ENCODE results near the gene IFITM2.

The IFITM2 gene

DNA sequence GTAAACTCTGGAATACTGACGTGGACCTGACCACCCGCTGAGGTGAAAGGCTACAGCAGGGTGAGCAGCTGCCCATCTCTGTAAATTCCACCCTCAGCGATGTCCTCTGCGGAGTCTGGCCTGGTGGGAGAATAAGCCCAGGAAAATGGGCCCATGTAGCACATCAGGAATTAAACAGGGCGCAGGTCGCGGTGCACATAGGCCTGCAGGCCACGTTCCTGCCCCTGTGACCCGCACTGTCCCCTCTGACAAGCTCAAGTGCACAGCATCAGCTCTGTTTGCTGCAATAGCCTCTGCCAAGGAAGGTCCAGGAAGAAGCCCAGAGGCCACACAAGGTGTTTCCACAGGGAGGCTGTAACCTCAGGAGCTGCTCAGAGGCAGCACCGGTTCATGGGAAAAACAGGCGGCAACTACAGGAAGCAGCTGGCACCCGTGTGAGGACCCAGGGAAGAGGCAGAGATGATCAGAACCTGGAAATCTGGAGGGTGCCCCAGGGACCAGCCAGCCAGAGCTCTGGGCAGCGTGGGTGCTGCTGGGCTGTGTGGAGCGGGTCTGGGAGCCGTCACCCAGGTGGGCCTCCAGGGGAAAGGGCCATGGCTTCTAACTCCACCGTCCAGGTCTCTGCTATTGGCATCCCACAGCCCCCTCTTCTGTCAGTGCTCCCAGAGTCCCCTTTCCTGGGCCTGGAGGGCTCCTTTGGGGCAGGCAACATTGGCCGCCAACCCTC lies 808 bp upstream of the IFITM2 start:
- TF ChIP-seq YY1 (IDR thresholded peaks at IDR 0.05; ENCODE audit: low read depth) (no peak), CEBPB (IDR thresholded peaks at IDR 0.05) (no peak), ZBTB7A (IDR thresholded peaks at IDR 0.05; ENCODE audit: low read depth) (no peak), FOXM1 (IDR thresholded peaks at IDR 0.05; ENCODE audit: borderline replicate concordance, low read depth) (no peak), TCF12 (IDR thresholded peaks at IDR 0.05; ENCODE audit: low read depth) (no peak), TAF1 (IDR thresholded peaks at IDR 0.05; ENCODE audit: low read depth) (no peak), CREB1 (IDR thresholded peaks at IDR 0.05; ENCODE audit: low read depth) (no peak), EGR1 (IDR thresholded peaks at IDR 0.05) (no peak), USF1 (IDR thresholded peaks at IDR 0.05) (no peak), NFIC (IDR thresholded peaks at IDR 0.05) (no peak), EP300 (IDR thresholded peaks at IDR 0.05; ENCODE audit: borderline replicate concordance) (no peak), RAD21 (IDR thresholded peaks at IDR 0.05; ENCODE audit: low read depth) (no peak)
- TF ChIP-seq, protein P1, sequence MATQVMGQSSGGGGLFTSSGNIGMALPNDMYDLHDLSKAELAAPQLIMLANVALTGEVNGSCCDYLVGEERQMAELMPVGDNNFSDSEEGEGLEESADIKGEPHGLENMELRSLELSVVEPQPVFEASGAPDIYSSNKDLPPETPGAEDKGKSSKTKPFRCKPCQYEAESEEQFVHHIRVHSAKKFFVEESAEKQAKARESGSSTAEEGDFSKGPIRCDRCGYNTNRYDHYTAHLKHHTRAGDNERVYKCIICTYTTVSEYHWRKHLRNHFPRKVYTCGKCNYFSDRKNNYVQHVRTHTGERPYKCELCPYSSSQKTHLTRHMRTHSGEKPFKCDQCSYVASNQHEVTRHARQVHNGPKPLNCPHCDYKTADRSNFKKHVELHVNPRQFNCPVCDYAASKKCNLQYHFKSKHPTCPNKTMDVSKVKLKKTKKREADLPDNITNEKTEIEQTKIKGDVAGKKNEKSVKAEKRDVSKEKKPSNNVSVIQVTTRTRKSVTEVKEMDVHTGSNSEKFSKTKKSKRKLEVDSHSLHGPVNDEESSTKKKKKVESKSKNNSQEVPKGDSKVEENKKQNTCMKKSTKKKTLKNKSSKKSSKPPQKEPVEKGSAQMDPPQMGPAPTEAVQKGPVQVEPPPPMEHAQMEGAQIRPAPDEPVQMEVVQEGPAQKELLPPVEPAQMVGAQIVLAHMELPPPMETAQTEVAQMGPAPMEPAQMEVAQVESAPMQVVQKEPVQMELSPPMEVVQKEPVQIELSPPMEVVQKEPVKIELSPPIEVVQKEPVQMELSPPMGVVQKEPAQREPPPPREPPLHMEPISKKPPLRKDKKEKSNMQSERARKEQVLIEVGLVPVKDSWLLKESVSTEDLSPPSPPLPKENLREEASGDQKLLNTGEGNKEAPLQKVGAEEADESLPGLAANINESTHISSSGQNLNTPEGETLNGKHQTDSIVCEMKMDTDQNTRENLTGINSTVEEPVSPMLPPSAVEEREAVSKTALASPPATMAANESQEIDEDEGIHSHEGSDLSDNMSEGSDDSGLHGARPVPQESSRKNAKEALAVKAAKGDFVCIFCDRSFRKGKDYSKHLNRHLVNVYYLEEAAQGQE (IDR thresholded peaks at IDR 0.05; ENCODE audit: low read depth): no peak

DNA sequence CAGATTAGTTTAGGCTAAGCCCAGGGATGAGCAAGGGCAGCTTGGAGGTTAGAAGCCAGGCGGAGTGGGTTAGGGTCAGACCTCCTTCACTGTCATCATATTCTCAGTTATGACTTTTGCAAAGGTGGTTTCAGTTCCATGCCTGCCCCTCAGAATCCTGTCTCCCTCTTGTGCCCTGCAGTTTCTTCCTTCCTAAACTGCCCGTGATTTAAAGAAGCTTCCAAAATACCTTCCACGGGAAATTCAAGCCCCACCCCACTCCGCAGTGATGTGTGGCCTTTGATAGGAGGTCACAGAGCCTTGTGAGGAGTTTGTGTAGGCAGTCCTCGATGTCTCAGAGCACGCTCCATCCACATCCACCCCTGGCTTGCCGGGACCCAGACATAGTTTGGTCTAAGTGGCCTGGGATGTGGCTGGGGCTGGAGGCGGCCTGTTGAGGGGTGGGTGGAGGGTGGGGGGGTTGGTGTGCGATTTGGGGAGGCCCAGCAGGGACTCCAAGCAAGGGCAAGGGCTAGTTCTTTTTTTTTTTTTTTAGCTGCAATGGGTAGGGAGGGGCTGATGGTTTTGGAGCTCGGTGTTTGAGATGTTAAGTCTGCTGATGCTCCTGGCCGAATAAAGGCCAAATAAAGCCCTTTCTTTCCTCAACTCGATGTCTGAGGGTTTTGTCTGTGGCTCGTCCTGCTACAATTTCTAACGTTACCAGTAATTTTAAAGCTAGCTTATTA lies 4.6 kb downstream of the IFITM2 start:
- TF ChIP-seq, protein P2, sequence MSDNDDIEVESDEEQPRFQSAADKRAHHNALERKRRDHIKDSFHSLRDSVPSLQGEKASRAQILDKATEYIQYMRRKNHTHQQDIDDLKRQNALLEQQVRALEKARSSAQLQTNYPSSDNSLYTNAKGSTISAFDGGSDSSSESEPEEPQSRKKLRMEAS (IDR thresholded peaks at IDR 0.05): no peak
- no peak for TF ChIP-seq FOXM1 (IDR thresholded peaks at IDR 0.05; ENCODE audit: borderline replicate concordance, low read depth)

GRCh38 chr11:313304-313786 lies 5.7 kb downstream of the IFITM2 start:
- TF ChIP-seq YY1 (IDR thresholded peaks at IDR 0.05; ENCODE audit: low read depth) (no peak), TCF12 (IDR thresholded peaks at IDR 0.05; ENCODE audit: low read depth) (0 out of 2 replicates have a peak, but pooled peaks have one; percentile 24)

DNA sequence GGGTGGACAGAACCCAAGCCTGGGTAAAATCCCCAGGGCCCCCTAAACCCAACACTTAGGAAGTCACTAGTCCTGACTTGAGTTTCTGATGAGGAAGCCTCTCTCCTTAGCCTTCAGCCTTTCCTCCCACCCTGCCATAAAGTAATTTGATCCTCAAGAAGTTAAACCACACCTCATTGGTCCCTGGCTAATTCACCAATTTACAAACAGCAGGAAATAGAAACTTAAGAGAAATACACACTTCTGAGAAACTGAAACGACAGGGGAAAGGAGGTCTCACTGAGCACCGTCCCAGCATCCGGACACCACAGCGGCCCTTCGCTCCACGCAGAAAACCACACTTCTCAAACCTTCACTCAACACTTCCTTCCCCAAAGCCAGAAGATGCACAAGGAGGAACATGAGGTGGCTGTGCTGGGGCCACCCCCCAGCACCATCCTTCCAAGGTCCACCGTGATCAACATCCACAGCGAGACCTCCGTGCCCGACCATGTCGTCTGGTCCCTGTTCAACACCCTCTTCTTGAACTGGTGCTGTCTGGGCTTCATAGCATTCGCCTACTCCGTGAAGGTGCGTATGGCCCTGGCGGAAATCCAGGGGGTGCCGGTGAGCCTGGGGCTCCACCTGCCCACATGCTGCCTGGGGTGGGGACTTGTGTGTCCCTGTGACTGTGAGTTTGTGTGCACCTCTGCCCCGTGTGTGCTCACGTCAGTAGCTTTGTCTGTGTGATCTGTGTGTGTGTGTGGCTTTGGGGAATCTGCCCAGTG lies 6.4 kb downstream of the IFITM2 start, which contains the start of gene IFITM1:
TSS of gene IFITM1 (plus strand) at position 254 of the 767 bp plus-strand sequence. CDS start at position 385, 131 bp downstream.
- TF ChIP-seq TCF12 (IDR thresholded peaks at IDR 0.05; ENCODE audit: low read depth) (0 out of 2 replicates have a peak, but pooled peaks have one; percentile 20), RAD21 (IDR thresholded peaks at IDR 0.05; ENCODE audit: low read depth) (no peak)

DNA sequence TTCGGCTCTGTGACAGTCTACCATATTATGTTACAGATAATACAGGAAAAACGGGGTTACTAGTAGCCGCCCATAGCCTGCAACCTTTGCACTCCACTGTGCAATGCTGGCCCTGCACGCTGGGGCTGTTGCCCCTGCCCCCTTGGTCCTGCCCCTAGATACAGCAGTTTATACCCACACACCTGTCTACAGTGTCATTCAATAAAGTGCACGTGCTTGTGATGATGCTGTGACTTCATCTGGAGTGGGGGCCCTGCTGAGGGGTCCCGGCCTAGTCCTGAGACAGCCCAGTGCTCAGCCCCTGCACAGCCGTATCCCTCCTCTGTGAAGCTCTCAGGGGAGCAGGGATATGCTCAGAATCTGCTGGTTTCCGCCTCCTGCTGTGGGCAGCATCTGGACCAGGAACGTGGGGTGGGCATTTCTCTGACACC lies 7.5 kb downstream of the IFITM2 start:
- TF ChIP-seq ZBTB7A (IDR thresholded peaks at IDR 0.05; ENCODE audit: low read depth) (no peak), RAD21 (IDR thresholded peaks at IDR 0.05; ENCODE audit: low read depth) (no peak), EGR1 (IDR thresholded peaks at IDR 0.05) (no peak), EP300 (IDR thresholded peaks at IDR 0.05; ENCODE audit: borderline replicate concordance) (no peak), YY1 (IDR thresholded peaks at IDR 0.05; ENCODE audit: low read depth) (no peak), CEBPB (IDR thresholded peaks at IDR 0.05) (no peak), FOXM1 (IDR thresholded peaks at IDR 0.05; ENCODE audit: borderline replicate concordance, low read depth) (no peak), NFIC (IDR thresholded peaks at IDR 0.05) (no peak), CREB1 (IDR thresholded peaks at IDR 0.05; ENCODE audit: low read depth) (no peak), TAF1 (IDR thresholded peaks at IDR 0.05; ENCODE audit: low read depth) (no peak), TEAD4 (IDR thresholded peaks at IDR 0.05) (no peak), TCF12 (IDR thresholded peaks at IDR 0.05; ENCODE audit: low read depth) (no peak), USF1 (IDR thresholded peaks at IDR 0.05) (no peak)
- TF ChIP-seq, protein P2 (IDR thresholded peaks at IDR 0.05): no peak
- TF ChIP-seq, protein P1 (IDR thresholded peaks at IDR 0.05; ENCODE audit: low read depth): no peak
